22Rv1 (cell line): ENCODE results near the gene RORB.

Source experiments
- ZFX ChIP-seq: fragments of 450-650 bp; IDR thresholded peaks from 2 replicates; pipeline ENCODE4 v1.6.1; 2017; ENCODE audit warnings: antibody characterized with exemption, borderline replicate concordance
- TF ChIP-seq, protein P1 (sequence below): fragments of 450-650 bp; IDR thresholded peaks from 2 replicates; pipeline ENCODE4 v1.5.1; 2017; ENCODE audit warnings: mild to moderate bottlenecking

DNA sequence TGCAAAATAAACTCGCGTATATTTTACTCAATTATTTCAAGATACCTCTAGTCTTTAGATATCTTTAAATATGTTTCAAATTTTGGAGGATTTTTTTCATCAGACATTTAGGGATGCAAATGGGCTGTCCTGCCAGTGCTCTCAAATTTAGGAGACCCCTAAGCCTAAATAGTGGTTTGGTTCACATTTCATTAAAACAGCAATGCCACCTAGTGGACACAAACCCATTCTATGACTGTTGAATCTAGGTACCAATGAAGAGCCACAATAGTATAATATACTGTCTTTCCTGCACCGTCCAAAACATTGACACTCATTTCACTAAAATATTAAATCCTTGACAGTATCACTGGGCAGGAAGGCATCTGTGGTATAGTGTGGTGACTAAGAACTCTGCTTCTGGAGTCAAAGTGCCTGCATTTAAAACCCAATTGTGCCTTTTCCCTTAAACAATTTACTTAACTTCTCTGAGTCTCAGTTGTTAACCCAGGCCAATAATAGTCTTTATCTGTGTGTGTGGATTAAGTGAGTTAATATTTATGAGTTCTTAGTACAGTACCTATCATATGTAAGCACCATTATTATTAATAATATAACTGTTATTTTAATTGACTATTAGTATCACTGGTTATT lies 148.0 kb downstream of the RORB start:
- TF ChIP-seq, protein P1, sequence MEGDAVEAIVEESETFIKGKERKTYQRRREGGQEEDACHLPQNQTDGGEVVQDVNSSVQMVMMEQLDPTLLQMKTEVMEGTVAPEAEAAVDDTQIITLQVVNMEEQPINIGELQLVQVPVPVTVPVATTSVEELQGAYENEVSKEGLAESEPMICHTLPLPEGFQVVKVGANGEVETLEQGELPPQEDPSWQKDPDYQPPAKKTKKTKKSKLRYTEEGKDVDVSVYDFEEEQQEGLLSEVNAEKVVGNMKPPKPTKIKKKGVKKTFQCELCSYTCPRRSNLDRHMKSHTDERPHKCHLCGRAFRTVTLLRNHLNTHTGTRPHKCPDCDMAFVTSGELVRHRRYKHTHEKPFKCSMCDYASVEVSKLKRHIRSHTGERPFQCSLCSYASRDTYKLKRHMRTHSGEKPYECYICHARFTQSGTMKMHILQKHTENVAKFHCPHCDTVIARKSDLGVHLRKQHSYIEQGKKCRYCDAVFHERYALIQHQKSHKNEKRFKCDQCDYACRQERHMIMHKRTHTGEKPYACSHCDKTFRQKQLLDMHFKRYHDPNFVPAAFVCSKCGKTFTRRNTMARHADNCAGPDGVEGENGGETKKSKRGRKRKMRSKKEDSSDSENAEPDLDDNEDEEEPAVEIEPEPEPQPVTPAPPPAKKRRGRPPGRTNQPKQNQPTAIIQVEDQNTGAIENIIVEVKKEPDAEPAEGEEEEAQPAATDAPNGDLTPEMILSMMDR, result peak; percentile 79
- no peak for TF ChIP-seq ZFX
